Calu3 (cell line): Measurements from ENCODE around the gene CCDC158. TPM values are rescaled to one million over a fixed set of nuclear protein-coding genes. Genes with fewer than 3 reads are reported as not detected.

Source experiments
- Bru-seq: library from RNA; stranded (reverse); fragments of 400-500 nt; gene quantifications from one replicate; lab custom pipeline; 2021; lab: Mats Ljungman, UMichigan
- BruChase-seq, 2 experiments: library from RNA; stranded (reverse); fragments of 400-500 nt; gene quantifications; one replicate each; lab custom pipeline; 2021; lab: Mats Ljungman, UMichigan
- BruUV-seq: library from RNA; stranded (reverse); fragments of 400-500 nt; replicated peaks from 2 replicates; lab custom pipeline; 2021; lab: Mats Ljungman, UMichigan
- CTCF ChIA-PET: fragments of 300-600 bp; sonication (Branson Sonifier 250); formaldehyde crosslinking; loops from one replicate; lab custom pipeline; 2022; ENCODE audit warnings: antibody characterized with exemption; lab: Charles Lee
- DNase-seq: peaks from one replicate; pipeline ENCODE4 v3.0.0; 2022
- H3K27ac Mint-ChIP-seq: one replicate; pipeline ENCODE4 v1.8.0; 2022; ENCODE audit warnings: mixed read lengths; ENCODE audit not compliant: unreplicated experiment
- H3K27me3 Mint-ChIP-seq: one replicate; pipeline ENCODE4 v1.8.0; 2022; ENCODE audit warnings: mixed read lengths; ENCODE audit not compliant: unreplicated experiment
- H3K36me3 Mint-ChIP-seq: one replicate; pipeline ENCODE4 v1.8.0; 2022; ENCODE audit warnings: mild to moderate bottlenecking, moderate library complexity, mixed read lengths; ENCODE audit not compliant: insufficient read depth, unreplicated experiment
- H3K4me1 Mint-ChIP-seq: one replicate; pipeline ENCODE4 v1.8.0; 2022; ENCODE audit warnings: mild to moderate bottlenecking, low read depth, mixed read lengths; ENCODE audit not compliant: unreplicated experiment
- H3K4me3 Mint-ChIP-seq: one replicate; pipeline ENCODE4 v1.8.0; 2022; ENCODE audit warnings: mild to moderate bottlenecking, low read depth, moderate library complexity, mixed read lengths; ENCODE audit not compliant: unreplicated experiment
- H3K9me3 Mint-ChIP-seq: one replicate; pipeline ENCODE4 v1.8.0; 2022; ENCODE audit warnings: low read depth, mixed read lengths; ENCODE audit not compliant: unreplicated experiment
- intact Hi-C: fragments of 100-400 bp; cut with micrococcal nuclease; formaldehyde crosslinking; loops from one replicate; pipeline ENCODE4 v1.10.0; 2022; ENCODE audit not compliant: unreplicated experiment
- long read RNA-seq: library from polyadenylated mRNA; stranded (forward); transcript quantifications from one replicate; pipeline ENCODE4 v2.0.0, GENCODE V29; 2022
- total RNA-seq: library from RNA; stranded (reverse); gene quantifications from 2 replicates; pipeline ENCODE4 v1.2.3, GENCODE V29; 2022
- TF ChIP-seq, protein P1 (sequence below): fragments of 200-600 bp; IDR thresholded peaks from one replicate; pipeline ENCODE4 v1.8.0; 2022; ENCODE audit warnings: antibody characterized with exemption; ENCODE audit not compliant: unreplicated experiment

CCDC158 gene
- total RNA-seq (0.12 TPM in 1 of 2 replicates, not detected in the other), Bru-seq, nascent RNA (percentile 15 among the genes with signal in this experiment), BruChase-seq, experiment 1, labeled RNA remaining after a 6-hour chase (percentile 7 among the genes with signal in this experiment), BruChase-seq, experiment 2, labeled RNA remaining after a 2-hour chase (percentile 8 among the genes with signal in this experiment)
- long read RNA-seq, result 0 reads

DNA sequence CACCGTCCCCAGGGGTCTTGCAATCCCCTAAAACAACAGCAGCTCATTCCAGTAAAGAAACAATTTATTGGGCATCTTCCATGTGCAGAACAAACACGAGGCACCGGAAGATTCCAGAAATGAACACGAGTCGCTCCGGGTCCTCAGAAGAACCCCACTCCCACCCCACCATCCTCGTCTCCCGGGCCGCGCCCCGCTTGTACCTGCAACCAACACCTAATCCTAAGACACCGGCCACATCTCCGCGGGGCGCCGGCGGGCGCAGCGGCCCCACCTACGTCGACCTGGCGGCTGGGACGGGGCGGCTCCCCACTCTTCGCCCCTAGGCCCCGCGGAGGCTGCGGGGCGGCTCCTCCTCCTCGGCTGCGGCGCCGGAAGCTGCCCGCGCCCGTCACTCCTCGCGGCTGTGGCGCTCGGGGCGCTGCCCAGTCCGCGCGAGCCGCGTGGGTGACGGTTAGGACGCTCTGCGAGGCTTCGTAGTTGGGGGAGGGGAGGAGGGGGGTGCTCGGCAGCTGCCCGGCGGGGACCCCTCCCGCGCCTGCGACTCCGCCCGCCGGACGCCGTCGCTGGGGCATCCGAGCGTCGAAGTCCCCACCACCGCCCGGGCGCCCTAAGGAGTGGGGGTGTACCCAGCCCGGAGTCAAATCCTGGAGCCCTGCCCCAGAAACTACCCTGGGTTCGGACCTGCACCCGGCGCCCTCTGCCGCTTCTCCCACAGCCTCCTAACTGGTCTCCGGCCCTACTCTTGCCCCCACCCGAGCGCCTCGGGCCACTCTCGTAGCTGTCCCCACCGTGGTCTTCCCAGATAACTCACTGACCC, at the start of gene CCDC158:
CCDC158 (minus strand) TSS at position 380 of the 820 bp plus-strand sequence. CDS start 17,934 bp downstream, outside the sequence.
- Mint-ChIP-seq H3K27me3 (no peaks in the 10 kb centered on the region), H3K4me1 (peaks cover 8% of the 10 kb centered on the region), H3K9me3 (no peaks in the 10 kb centered on the region), H3K4me3 (peak within 1 kb of the TSS; percentile 82), H3K36me3 (peaks cover 11% of the 10 kb centered on the region), H3K27ac (peak within 1 kb of the TSS; percentile 77)
- TF ChIP-seq, protein P1, sequence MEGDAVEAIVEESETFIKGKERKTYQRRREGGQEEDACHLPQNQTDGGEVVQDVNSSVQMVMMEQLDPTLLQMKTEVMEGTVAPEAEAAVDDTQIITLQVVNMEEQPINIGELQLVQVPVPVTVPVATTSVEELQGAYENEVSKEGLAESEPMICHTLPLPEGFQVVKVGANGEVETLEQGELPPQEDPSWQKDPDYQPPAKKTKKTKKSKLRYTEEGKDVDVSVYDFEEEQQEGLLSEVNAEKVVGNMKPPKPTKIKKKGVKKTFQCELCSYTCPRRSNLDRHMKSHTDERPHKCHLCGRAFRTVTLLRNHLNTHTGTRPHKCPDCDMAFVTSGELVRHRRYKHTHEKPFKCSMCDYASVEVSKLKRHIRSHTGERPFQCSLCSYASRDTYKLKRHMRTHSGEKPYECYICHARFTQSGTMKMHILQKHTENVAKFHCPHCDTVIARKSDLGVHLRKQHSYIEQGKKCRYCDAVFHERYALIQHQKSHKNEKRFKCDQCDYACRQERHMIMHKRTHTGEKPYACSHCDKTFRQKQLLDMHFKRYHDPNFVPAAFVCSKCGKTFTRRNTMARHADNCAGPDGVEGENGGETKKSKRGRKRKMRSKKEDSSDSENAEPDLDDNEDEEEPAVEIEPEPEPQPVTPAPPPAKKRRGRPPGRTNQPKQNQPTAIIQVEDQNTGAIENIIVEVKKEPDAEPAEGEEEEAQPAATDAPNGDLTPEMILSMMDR, result no peak
- CTCF ChIA-PET, result interaction anchor here (0.6 kb wide), 2 partner anchors 12 to 505 kb away, joined by 3 to 6 read pairs; no protein-coding TSS in a partner anchor
- DNase-seq, result peak; percentile 14
- no TSS peak for BruUV-seq
- intact Hi-C loops, result no loop called here

DNA sequence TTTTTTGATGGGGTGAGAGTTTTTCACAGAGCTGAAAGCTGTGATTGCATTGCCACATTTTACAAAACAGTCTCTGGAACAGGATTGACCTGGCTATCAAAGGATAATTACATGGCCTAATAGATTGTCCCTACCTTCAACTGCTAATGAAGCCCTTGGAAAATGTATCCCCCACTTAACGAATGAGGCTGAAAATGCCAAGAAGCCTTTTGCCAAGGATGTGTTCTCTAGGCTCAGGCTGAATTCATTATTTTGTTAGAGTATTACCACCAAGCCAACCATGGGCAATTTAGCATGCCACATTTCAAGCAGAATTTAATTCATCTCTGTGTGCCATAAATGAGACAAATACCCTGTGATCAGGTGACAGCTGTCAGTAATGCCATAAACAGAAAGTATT, 49.6 kb upstream of the CCDC158 start:
- Mint-ChIP-seq H3K4me1 (no peaks in the 10 kb centered on the region), H3K9me3 (no peaks in the 10 kb centered on the region), H3K27ac (no peak overlapping the region), H3K4me3 (no peak overlapping the region), H3K27me3 (no peaks in the 10 kb centered on the region), H3K36me3 (no peaks in the 10 kb centered on the region)
- intact Hi-C loops, result no loop called here
- DNase-seq, result no peak
- no TSS peak for BruUV-seq
- CTCF ChIA-PET, result no interaction called here
- TF ChIP-seq, protein P1, result no peak

DNA sequence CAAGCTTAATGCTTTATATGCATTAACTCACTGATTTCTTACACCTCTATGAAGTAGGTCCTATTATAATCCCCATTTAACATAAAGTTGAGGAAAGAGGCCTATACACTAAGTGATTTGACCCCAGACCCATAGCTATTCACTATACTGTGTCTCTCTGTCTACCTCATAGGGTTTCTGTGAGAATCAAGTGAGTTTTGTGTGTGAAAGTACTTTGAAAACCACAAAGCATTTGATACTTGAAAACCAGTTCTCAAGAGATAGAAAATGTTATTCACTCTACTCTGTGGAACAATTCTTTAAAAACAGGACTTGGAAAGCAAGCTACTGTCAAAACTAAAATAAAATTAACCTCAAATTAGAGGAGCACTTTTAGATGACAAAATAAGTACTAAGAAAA, 49.1 kb upstream of the CCDC158 start:
- TF ChIP-seq, protein P1, result no peak
- H3K27me3 Mint-ChIP-seq, result no peaks in the 10 kb centered on the region
- no peaks in the 10 kb centered on the region for H3K4me1 Mint-ChIP-seq
- DNase-seq, result no peak
- BruUV-seq, result no TSS peak
- no peak overlapping the region for H3K4me3 Mint-ChIP-seq
- no peak overlapping the region for H3K27ac Mint-ChIP-seq
- intact Hi-C loops, result no loop called here
- no peaks in the 10 kb centered on the region for H3K9me3 Mint-ChIP-seq
- CTCF ChIA-PET, result no interaction called here
- no peaks in the 10 kb centered on the region for H3K36me3 Mint-ChIP-seq

DNA sequence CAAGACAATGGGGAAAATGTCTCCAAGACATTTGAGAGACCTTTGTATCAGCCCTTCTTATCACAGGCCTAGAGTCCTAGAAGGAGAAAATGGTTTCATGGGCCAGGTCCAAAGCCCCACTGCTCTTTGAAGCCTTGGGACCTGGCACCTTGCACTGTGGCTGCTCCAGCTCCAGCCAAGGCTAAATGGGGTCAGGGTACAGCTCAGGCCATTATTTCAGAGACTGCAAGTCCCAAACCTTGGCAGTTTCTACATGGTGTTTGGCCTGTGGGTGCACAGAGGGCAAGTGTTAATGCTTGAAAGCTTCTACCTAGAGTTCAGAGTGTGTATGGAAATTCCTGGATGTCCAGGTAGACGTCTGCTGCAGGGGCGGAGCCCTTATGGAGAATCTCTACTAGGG, 42.6 kb upstream of the CCDC158 start:
- TF ChIP-seq, protein P1, result no peak
- H3K27ac Mint-ChIP-seq, result no peak overlapping the region
- H3K27me3 Mint-ChIP-seq, result no peaks in the 10 kb centered on the region
- no peak overlapping the region for H3K4me3 Mint-ChIP-seq
- H3K9me3 Mint-ChIP-seq, result peaks cover 8% of the 10 kb centered on the region
- DNase-seq, result no peak
- no TSS peak for BruUV-seq
- peaks cover 1% of the 10 kb centered on the region for H3K4me1 Mint-ChIP-seq
- CTCF ChIA-PET, result no interaction called here
- intact Hi-C loops, result no loop called here
- no peaks in the 10 kb centered on the region for H3K36me3 Mint-ChIP-seq
